GM12878 (cell line): ENCODE results near the gene PLPP7.

Source experiments
- BHLHE40 ChIP-seq, 2 experiments: fragments of 450-650 bp in 1 of 2; IDR thresholded peaks; 2 replicates each; pipeline ENCODE4 v1.6.1; 2011 to 2017; ENCODE audit warnings: low read depth in 2 of 2, borderline replicate concordance in 1 of 2, improper control_type of control experiment in 1 of 2, low read length in 1 of 2, mild to moderate bottlenecking in 1 of 2
- CEBPB ChIP-seq, 2 experiments: fragments of 150-350 bp in 1 of 2; IDR thresholded peaks; 2 replicates each; pipeline ENCODE4 v1.6.1; 2012 to 2014; ENCODE audit warnings: low read depth in 2 of 2, low read length in 2 of 2, borderline replicate concordance in 1 of 2, inconsistent platforms in 1 of 2
- CTCF ChIP-seq, 3 experiments: IDR thresholded peaks in 2 of 3; conservative IDR thresholded peaks in 1 of 3; 2 replicates each; pipeline ENCODE4 v1.5.1; 2011; ENCODE audit warnings: low read depth in 3 of 3, low read length in 3 of 3, mild to moderate bottlenecking in 3 of 3, control low read depth in 2 of 3, moderate library complexity in 2 of 3, inconsistent platforms in 1 of 3, mixed read lengths in 1 of 3; ENCODE audit not compliant: control insufficient read depth in 2 of 3, insufficient read depth in 1 of 3; ENCODE audit errors: extremely low read depth in 1 of 3
- EZH2 ChIP-seq: IDR thresholded peaks from 2 replicates; pipeline ENCODE4 v1.6.1; 2012; ENCODE audit warnings: low read depth, mild to moderate bottlenecking, control low read depth, inconsistent platforms, low read length, borderline replicate concordance; ENCODE audit not compliant: control insufficient read depth
- POLR2A ChIP-seq: IDR thresholded peaks from 2 replicates; pipeline ENCODE4 v1.6.1; 2011; ENCODE audit warnings: low read depth, mild to moderate bottlenecking, low read length
- POLR2AphosphoS5 ChIP-seq: IDR thresholded peaks from 2 replicates; pipeline ENCODE4 v1.6.1; 2011; ENCODE audit warnings: mild to moderate bottlenecking, low read length, inconsistent platforms
- TAF1 ChIP-seq: IDR thresholded peaks from 2 replicates; pipeline ENCODE4 v1.6.1; 2011; ENCODE audit warnings: mild to moderate bottlenecking, low read depth, low read length, borderline replicate concordance

GRCh38 chr9:131279196-131279862 lies 10.2 kb upstream of the PLPP7 start:
- TF ChIP-seq POLR2AphosphoS5 (no peak), TAF1 (no peak), CTCF (IDR thresholded peaks at IDR 0.05 in 2 of 3, conservative IDR thresholded peaks at IDR 0.05 in 1 of 3; ENCODE audit: control insufficient read depth in 2 of 3, extremely low read depth in 1 of 3, insufficient read depth in 1 of 3, low read depth in 3 of 3, low read length in 3 of 3) (no peak), EZH2 (no peak), CEBPB (IDR thresholded peaks at IDR 0.05; ENCODE audit: borderline replicate concordance in 1 of 2, low read depth in 2 of 2, low read length in 2 of 2) (no peak), POLR2A (no peak), BHLHE40 (IDR thresholded peaks at IDR 0.05; ENCODE audit: borderline replicate concordance in 1 of 2, low read depth in 2 of 2, low read length in 1 of 2) (no peak)
